ENCODE measurements around the gene KCNMB2. TPM values are rescaled to one million over a fixed set of nuclear protein-coding genes. Genes with fewer than 3 reads are reported as not detected.

KCNMB2 gene
- polyA plus RNA-seq, 1 donor (not counting 4 experiments of a cell fraction or from before 2014, with no cell fraction given): not detected

DNA sequence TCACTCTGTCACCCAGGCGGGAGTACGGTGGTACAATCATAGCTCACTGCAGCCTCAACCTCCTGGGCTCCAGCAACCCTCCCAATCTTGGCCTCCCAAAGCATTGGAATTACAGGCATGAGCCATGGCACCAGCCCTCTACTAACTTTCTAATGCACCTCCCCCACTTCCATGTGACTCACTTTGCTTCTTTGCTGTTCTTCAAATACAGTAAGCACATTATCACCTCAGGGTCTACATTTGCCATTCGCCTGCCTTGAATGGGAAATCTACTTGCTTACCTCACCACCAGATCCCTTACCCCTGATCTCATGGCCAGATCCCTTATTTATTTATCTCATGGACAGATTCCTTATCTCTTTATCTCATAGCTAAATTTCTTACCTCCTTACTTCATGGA is 235.3 kb downstream of the KCNMB2 start:
- Histone ChIP-seq H3K9me1 (ENCODE audit: control insufficient read depth, extremely low read depth, insufficient read depth, low read length) (no peaks in the 10 kb centered on the region), H3K36me3 (ENCODE audit: control insufficient read depth in 2 of 2, extremely low read depth in 1 of 2, insufficient read depth in 2 of 2, low read length in 2 of 2) (no peaks in the 10 kb centered on the region), H3K4me2 (ENCODE audit: control insufficient read depth, extremely low read depth, insufficient read depth, low read depth, low read length) (no peak overlapping the region), H3K9ac (ENCODE audit: control insufficient read depth, extremely low read depth, insufficient read depth, low read length) (no peak overlapping the region), H3K27ac (ENCODE audit: control insufficient read depth, insufficient read depth, low read length) (no peak overlapping the region), H3K4me1 (ENCODE audit: control insufficient read depth, extremely low read depth, insufficient read depth, low read length) (no peaks in the 10 kb centered on the region), H4K20me1 (ENCODE audit: control insufficient read depth, extremely low read depth, insufficient read depth, low read length) (no peaks in the 10 kb centered on the region), H2AFZ (ENCODE audit: control insufficient read depth, low read length) (no peak overlapping the region), H3K79me2 (ENCODE audit: control insufficient read depth, insufficient read depth, low read length) (no peaks in the 10 kb centered on the region), H3K4me3 (ENCODE audit: control insufficient read depth in 2 of 3, extremely low read depth in 1 of 3, insufficient read depth in 2 of 3, low read depth in 1 of 3, low read length in 3 of 3) (no peak overlapping the region), H3K27me3 (ENCODE audit: control insufficient read depth, extremely low read depth, insufficient read depth, low read length) (no peaks in the 10 kb centered on the region), H3K9me3 (ENCODE audit: control insufficient read depth, low read depth, low read length) (no peaks in the 10 kb centered on the region)
- no peak for DNase-seq (ENCODE audit: low read depth, low spot score)
- TF ChIP-seq EZH2 (IDR thresholded peaks at IDR 0.05; ENCODE audit: low read length): no peak
- TF ChIP-seq, protein P1, sequence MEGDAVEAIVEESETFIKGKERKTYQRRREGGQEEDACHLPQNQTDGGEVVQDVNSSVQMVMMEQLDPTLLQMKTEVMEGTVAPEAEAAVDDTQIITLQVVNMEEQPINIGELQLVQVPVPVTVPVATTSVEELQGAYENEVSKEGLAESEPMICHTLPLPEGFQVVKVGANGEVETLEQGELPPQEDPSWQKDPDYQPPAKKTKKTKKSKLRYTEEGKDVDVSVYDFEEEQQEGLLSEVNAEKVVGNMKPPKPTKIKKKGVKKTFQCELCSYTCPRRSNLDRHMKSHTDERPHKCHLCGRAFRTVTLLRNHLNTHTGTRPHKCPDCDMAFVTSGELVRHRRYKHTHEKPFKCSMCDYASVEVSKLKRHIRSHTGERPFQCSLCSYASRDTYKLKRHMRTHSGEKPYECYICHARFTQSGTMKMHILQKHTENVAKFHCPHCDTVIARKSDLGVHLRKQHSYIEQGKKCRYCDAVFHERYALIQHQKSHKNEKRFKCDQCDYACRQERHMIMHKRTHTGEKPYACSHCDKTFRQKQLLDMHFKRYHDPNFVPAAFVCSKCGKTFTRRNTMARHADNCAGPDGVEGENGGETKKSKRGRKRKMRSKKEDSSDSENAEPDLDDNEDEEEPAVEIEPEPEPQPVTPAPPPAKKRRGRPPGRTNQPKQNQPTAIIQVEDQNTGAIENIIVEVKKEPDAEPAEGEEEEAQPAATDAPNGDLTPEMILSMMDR (optimal IDR thresholded peaks at IDR 0.05 in 1 of 3, IDR thresholded peaks at IDR 0.05 in 1 of 3, conservative IDR thresholded peaks at IDR 0.05 in 1 of 3; ENCODE audit: extremely low read depth in 1 of 3, insufficient read depth in 2 of 3, low read length in 3 of 3): no peak
- dilution Hi-C loops (cut with MboI; ENCODE audit: extremely low pct_ligation_motif_present, low sequenced_read_pairs): no loop called here
- no peak for FAIRE-seq

DNA sequence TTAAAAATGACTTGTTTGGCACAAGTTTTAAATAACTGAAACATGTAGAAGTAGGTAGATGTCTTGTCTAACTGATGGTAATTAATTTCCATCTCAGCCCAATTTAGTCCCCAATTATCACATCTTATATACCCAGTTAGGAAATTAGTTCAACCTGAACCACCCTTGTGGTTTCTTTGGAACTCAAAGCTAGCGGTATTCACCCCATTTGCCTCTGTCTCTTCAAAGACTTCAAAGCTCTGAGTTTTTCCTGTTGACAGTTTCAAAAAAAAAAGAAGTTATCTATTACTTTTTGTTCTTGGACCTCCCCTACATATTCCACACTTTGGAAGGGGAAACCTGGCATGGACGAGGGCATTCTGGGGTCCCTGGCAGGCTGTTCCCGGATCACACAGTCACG is 236.5 kb downstream of the KCNMB2 start:
- Histone ChIP-seq H3K36me3 (ENCODE audit: control insufficient read depth in 2 of 2, extremely low read depth in 1 of 2, insufficient read depth in 2 of 2, low read length in 2 of 2) (no peaks in the 10 kb centered on the region), H3K9me3 (ENCODE audit: control insufficient read depth, low read depth, low read length) (no peaks in the 10 kb centered on the region), H3K27me3 (ENCODE audit: control insufficient read depth, extremely low read depth, insufficient read depth, low read length) (no peaks in the 10 kb centered on the region), H3K4me2 (ENCODE audit: control insufficient read depth, extremely low read depth, insufficient read depth, low read depth, low read length) (no peak overlapping the region), H2AFZ (ENCODE audit: control insufficient read depth, low read length) (no peak overlapping the region), H4K20me1 (ENCODE audit: control insufficient read depth, extremely low read depth, insufficient read depth, low read length) (no peaks in the 10 kb centered on the region), H3K4me1 (ENCODE audit: control insufficient read depth, extremely low read depth, insufficient read depth, low read length) (peaks cover 3% of the 10 kb centered on the region), H3K4me3 (ENCODE audit: control insufficient read depth in 2 of 3, extremely low read depth in 1 of 3, insufficient read depth in 2 of 3, low read depth in 1 of 3, low read length in 3 of 3) (no peak overlapping the region), H3K9ac (ENCODE audit: control insufficient read depth, extremely low read depth, insufficient read depth, low read length) (no peak overlapping the region), H3K27ac (ENCODE audit: control insufficient read depth, insufficient read depth, low read length) (no peak overlapping the region), H3K79me2 (ENCODE audit: control insufficient read depth, insufficient read depth, low read length) (no peaks in the 10 kb centered on the region), H3K9me1 (ENCODE audit: control insufficient read depth, extremely low read depth, insufficient read depth, low read length) (no peaks in the 10 kb centered on the region)
- TF ChIP-seq, protein P1 (optimal IDR thresholded peaks at IDR 0.05 in 1 of 3, IDR thresholded peaks at IDR 0.05 in 1 of 3, conservative IDR thresholded peaks at IDR 0.05 in 1 of 3; ENCODE audit: extremely low read depth in 1 of 3, insufficient read depth in 2 of 3, low read length in 3 of 3): no peak
- no peak for TF ChIP-seq EZH2 (IDR thresholded peaks at IDR 0.05; ENCODE audit: low read length)
- dilution Hi-C loops (cut with MboI; ENCODE audit: extremely low pct_ligation_motif_present, low sequenced_read_pairs): no loop called here
- FAIRE-seq (no peak), DNase-seq (ENCODE audit: low read depth, low spot score) (no peak)

All from keratinocyte (primary cell).